Body of pancreas (tissue), 4 donors: Measurements from ENCODE around the gene PRDM16. TPM values are rescaled to one million over a fixed set of nuclear protein-coding genes. Genes with fewer than 3 reads are reported as not detected.

Experiments used
- ATAC-seq: fragments of 150-250 bp; one replicate; pipeline ENCODE4 v1.9.1; 2016
- DNase-seq, 4 donors: peaks; one replicate each; pipeline ENCODE4 v3.0.0-alpha.2; 2019
- H3K27ac ChIP-seq, 4 donors: fragments of 200-600 bp; sonication (generic); 1 replicate in 3 of 4; 2 replicates in 1 of 4; pipeline versions ENCODE4 v1.5.1 to v1.6.1; 2016 to 2019; ENCODE audit warnings: mild to moderate bottlenecking in 1 of 4, mixed read lengths in 1 of 4, moderate library complexity in 1 of 4
- H3K27me3 ChIP-seq, 2 donors: fragments of 200-600 bp; sonication (generic); one replicate each; pipeline ENCODE4 v1.6.0; 2016; ENCODE audit warnings: mild to moderate bottlenecking in 1 of 2
- H3K36me3 ChIP-seq, 2 donors: fragments of 200-600 bp; sonication (generic); replicated peaks in 1 of 2; 2 replicates each; pipeline ENCODE4 v1.5.1; 2016; ENCODE audit warnings: low read depth in 2 of 2; ENCODE audit not compliant: insufficient read depth in 1 of 2
- H3K4me1 ChIP-seq: fragments of 200-600 bp; sonication (generic); one replicate; pipeline ENCODE4 v1.6.0; 2016
- H3K4me3 ChIP-seq, 2 donors: fragments of 200-600 bp; sonication (generic); 1 replicate in 1 of 2; 2 replicates in 1 of 2; pipeline ENCODE4 v1.5.1; 2016 to 2019
- H3K9me3 ChIP-seq, 3 donors: fragments of 200-600 bp; sonication (generic); 1 replicate in 2 of 3; 2 replicates in 1 of 3; pipeline ENCODE4 v1.5.1; 2016
- POLR2A ChIP-seq, 3 donors: fragments of 450-650 bp; IDR thresholded peaks; one replicate each; pipeline ENCODE4 v1.6.1; 2016; ENCODE audit warnings: antibody characterized with exemption in 3 of 3, mild to moderate bottlenecking in 2 of 3
- WGBS, 2 donors: methylation state at CpG; one replicate each; pipeline ENCODE4 v1.1.5; 2017; 5-methylcytosine and 5-hydroxymethylcytosine counted together
- intact Hi-C: fragments of 100-400 bp; cut with DNase I; formaldehyde crosslinking; loops from one replicate; pipeline ENCODE4 v1.15.1; 2023
- total RNA-seq, 2 donors: library from RNA; depleted of rRNA; stranded (reverse); fragments of >200 nt; gene quantifications; one replicate each; pipeline ENCODE4 v1.1.0, GENCODE V29; 2016
- TF ChIP-seq, protein P1 (sequence below), 7 experiments: fragments of 450-650 bp in 4 of 7; fragments of 200-600 bp in 3 of 7; sonication (generic) in 3 of 7; IDR thresholded peaks; one replicate each; pipeline ENCODE4 v1.5.1; 2016 to 2019; ENCODE audit warnings: antibody characterized with exemption in 7 of 7

The PRDM16 gene
- total RNA-seq, 2 donors from 2014 or later = 15.2 to 16.6 TPM

DNA sequence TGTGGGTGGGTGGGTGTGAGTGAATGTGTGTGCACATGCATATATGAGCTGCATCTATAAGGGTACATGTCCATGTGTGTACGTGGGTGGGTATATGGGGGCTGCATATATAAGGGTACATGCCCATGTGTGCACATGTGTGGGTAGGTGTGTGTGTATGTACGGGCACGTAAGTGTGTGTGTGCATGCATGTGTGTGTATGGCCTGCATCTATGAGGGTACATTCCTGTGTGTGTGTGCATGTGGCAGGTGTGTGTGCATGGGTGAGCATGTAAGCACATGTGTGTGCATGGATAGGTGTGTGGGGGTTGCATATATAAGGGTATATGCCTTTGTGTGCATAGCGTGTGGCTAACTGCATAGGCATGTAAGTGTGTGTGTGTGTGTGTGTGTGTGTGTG lies 204.4 kb downstream of the PRDM16 start:
- intact Hi-C loops = no loop called here
- DNase-seq (no peak), ATAC-seq (no peak)
- H3K27me3 ChIP-seq = no peaks in the 10 kb centered on the region
- H3K4me3 ChIP-seq = no peak overlapping the region
- H3K27ac ChIP-seq = no peak overlapping the region
- 94% methylated on average over 4 of the region's 4 CpGs for WGBS, 2 donors
- H3K9me3 ChIP-seq = no peaks in the 10 kb centered on the region
- peaks cover 32% of the 10 kb centered on the region for H3K4me1 ChIP-seq
- TF ChIP-seq, protein P1, sequence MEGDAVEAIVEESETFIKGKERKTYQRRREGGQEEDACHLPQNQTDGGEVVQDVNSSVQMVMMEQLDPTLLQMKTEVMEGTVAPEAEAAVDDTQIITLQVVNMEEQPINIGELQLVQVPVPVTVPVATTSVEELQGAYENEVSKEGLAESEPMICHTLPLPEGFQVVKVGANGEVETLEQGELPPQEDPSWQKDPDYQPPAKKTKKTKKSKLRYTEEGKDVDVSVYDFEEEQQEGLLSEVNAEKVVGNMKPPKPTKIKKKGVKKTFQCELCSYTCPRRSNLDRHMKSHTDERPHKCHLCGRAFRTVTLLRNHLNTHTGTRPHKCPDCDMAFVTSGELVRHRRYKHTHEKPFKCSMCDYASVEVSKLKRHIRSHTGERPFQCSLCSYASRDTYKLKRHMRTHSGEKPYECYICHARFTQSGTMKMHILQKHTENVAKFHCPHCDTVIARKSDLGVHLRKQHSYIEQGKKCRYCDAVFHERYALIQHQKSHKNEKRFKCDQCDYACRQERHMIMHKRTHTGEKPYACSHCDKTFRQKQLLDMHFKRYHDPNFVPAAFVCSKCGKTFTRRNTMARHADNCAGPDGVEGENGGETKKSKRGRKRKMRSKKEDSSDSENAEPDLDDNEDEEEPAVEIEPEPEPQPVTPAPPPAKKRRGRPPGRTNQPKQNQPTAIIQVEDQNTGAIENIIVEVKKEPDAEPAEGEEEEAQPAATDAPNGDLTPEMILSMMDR (IDR thresholded peaks at IDR 0.05) = no peak
- TF ChIP-seq POLR2A (IDR thresholded peaks at IDR 0.05) = no peak
- no peaks in the 10 kb centered on the region for H3K36me3 ChIP-seq

DNA sequence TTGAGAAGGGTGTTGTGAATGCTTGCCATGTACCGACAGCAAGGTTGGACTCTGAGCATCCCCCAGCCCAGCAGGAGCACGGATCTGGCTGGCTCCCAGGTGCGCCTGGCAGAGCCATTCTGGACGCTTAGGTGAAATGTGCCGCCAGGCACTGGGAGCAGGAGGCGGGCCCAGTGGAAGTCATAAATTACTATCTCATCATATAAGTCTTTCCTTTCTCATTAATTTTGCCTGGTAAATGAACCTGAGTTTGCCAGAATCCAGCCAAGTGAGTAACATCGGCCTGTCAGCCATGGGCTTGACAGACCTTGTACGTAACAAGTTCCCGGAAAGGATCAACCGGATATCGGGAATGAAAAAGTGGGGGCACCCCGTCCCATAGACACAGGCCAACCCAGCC lies 206.0 kb downstream of the PRDM16 start:
- DNase-seq (peak; percentile 30 to 61 (median 59)), ATAC-seq (peak; percentile 54)
- H3K27me3 ChIP-seq = no peaks in the 10 kb centered on the region
- no peak overlapping the region for H3K4me3 ChIP-seq
- no peaks in the 10 kb centered on the region for H3K36me3 ChIP-seq
- TF ChIP-seq POLR2A (IDR thresholded peaks at IDR 0.05) = no peak
- TF ChIP-seq, protein P1 (IDR thresholded peaks at IDR 0.05) = no peak
- WGBS, 2 donors = 72 to 78% methylated on average over 10 to 12 of the region's 12 CpGs
- H3K4me1 ChIP-seq = peaks cover 38% of the 10 kb centered on the region
- H3K9me3 ChIP-seq = no peaks in the 10 kb centered on the region
- H3K27ac ChIP-seq = peak overlapping the region; percentile 70 to 81 (median 76)
- intact Hi-C loops = no loop called here

DNA sequence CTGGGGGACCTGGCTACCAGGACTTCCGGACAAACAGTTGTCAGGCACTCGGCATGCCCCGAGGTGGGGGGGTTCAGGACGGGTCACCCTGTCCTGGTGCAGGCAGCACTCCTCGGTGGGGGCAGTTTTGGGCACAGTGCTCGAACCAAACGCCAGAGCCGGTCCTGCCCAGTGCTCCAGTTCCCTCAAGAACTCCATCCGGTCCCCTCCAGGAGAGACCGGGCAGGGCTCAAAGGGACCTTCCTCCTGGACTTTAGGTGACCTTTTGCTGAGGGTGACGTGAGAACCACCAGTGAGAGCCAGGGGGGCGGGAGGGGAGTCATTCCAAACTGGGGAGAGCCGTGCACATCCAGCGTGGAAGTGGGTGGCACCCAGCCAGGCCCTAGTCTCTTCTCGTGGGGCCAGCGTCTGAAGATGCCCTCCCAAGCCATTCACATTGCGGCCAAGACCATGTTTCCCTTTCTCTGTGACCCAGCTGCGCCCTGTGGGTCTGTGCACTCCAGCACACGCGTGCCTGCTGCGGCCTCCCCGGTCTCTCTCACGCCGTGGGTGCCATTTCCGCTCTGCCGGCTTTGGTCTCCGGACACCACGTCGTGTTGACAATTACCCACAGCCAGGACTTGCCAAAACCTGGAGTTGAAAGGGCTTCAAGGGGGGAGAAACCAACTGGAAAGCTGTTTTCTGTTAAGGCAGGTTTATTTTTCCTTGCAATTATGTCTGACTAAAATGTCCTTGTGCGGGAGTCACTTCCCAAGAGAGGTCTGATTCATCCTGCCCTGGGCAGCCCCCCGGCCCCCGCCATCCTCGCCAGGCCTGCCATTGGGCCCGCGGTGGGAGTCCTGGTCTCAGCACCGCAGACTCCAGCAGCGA lies 206.7 kb downstream of the PRDM16 start:
- peak in 3 of 4 donors; percentile 29 to 43 (median 33) for DNase-seq
- peak; percentile 16 for ATAC-seq
- H3K27me3 ChIP-seq = no peaks in the 10 kb centered on the region
- peaks cover 44% of the 10 kb centered on the region for H3K4me1 ChIP-seq
- TF ChIP-seq, protein P1 (IDR thresholded peaks at IDR 0.05) = no peak
- no peak for TF ChIP-seq POLR2A (IDR thresholded peaks at IDR 0.05)
- no peaks in the 10 kb centered on the region for H3K36me3 ChIP-seq
- intact Hi-C loops = no loop called here
- H3K27ac ChIP-seq = peak overlapping the region; percentile 70 to 81 (median 76)
- WGBS, 2 donors = 66 to 75% methylated on average over 18 to 35 of the region's 37 CpGs
- H3K9me3 ChIP-seq = no peaks in the 10 kb centered on the region
- H3K4me3 ChIP-seq = no peak overlapping the region

DNA sequence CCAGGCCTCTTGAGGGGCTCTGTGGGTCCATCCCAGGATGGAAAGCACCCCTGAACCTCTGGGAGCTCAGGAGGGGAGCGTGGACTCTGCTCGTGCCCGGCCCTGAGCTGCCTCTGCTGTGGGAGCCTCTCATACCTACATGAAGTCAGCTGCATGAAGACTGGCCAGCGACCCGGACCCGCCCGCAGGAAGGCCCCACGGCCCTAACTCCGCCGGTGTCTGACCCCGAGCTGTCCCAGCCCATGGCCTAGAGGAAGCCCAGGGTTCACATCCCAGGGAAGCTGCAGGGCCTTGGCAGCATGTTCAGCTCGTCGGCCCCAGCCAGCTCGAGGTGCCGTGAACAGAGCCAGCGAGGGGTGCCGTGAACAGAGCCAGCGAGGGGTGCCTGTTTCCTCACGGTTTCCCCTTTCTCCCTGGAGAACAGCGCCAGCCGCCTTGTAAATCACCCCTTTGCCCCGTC lies 207.4 kb downstream of the PRDM16 start:
- peak overlapping the region in 3 of 4 donors; percentile 70 to 81 (median 76) for H3K27ac ChIP-seq
- H3K27me3 ChIP-seq = no peaks in the 10 kb centered on the region
- no peaks in the 10 kb centered on the region for H3K9me3 ChIP-seq
- peaks cover 41% of the 10 kb centered on the region for H3K4me1 ChIP-seq
- no peaks in the 10 kb centered on the region for H3K36me3 ChIP-seq
- TF ChIP-seq, protein P1 (IDR thresholded peaks at IDR 0.05) = no peak
- TF ChIP-seq POLR2A (IDR thresholded peaks at IDR 0.05) = no peak
- intact Hi-C loops = no loop called here
- 84 to 93% methylated on average over 14 to 22 of the region's 22 CpGs for WGBS, 2 donors
- DNase-seq (no peak), ATAC-seq (no peak)
- no peak overlapping the region for H3K4me3 ChIP-seq
